HepG2 (cell line): ENCODE results near the gene MT1A. TPM values are rescaled to one million over a fixed set of nuclear protein-coding genes. Genes with fewer than 3 reads are reported as not detected.

ENCODE experiments used
- AHDC1 ChIP-seq: sonication (generic); formaldehyde crosslinking; IDR thresholded peaks from 2 replicates; pipeline ENCODE4 v1.5.1; 2020; ENCODE audit warnings: mild to moderate bottlenecking, missing genetic modification reagents, borderline replicate concordance
- E2F5 ChIP-seq: sonication (generic); formaldehyde crosslinking; conservative IDR thresholded peaks from 2 replicates; pipeline ENCODE4 v1.4.0; 2020; ENCODE audit warnings: missing genetic modification reagents
- FOXA3 ChIP-seq: IDR thresholded peaks from 2 replicates; pipeline ENCODE4 v1.6.1; 2016; ENCODE audit warnings: missing genetic modification reagents, missing compliant biosample characterization
- FOXK2 ChIP-seq: fragments of 450-650 bp; IDR thresholded peaks from 2 replicates; pipeline ENCODE4 v1.6.1; 2016
- LBX2 ChIP-seq: sonication (generic); formaldehyde crosslinking; IDR thresholded peaks from 2 replicates; pipeline ENCODE4 v1.5.0; 2020; ENCODE audit warnings: missing genetic modification reagents, mild to moderate bottlenecking, borderline replicate concordance
- MED1 ChIP-seq: sonication (generic); formaldehyde crosslinking; IDR thresholded peaks from 2 replicates; pipeline ENCODE4 v1.4.0; 2020; ENCODE audit warnings: missing genetic modification reagents
- MEIS1 ChIP-seq: sonication (generic); formaldehyde crosslinking; IDR thresholded peaks from 2 replicates; pipeline ENCODE4 v1.9.0; 2021; ENCODE audit warnings: mild to moderate bottlenecking, missing genetic modification reagents, moderate library complexity, borderline replicate concordance
- POLR2AphosphoS5 ChIP-seq: IDR thresholded peaks from 2 replicates; pipeline ENCODE4 v1.6.1; 2012; ENCODE audit warnings: low read depth, low read length
- RERE ChIP-seq: IDR thresholded peaks from 2 replicates; pipeline ENCODE4 v1.6.1; 2016; ENCODE audit warnings: low read depth, missing genetic modification reagents, missing compliant biosample characterization
- SIN3B ChIP-seq: fragments of 150-350 bp; IDR thresholded peaks from 2 replicates; pipeline ENCODE4 v1.6.1; 2014; ENCODE audit warnings: low read length
- SUZ12 ChIP-seq: fragments of 150-350 bp; IDR thresholded peaks from 2 replicates; pipeline ENCODE4 v1.6.1; 2014; ENCODE audit warnings: low read depth, low read length
- ZBTB7A ChIP-seq: sonication (generic); formaldehyde crosslinking; IDR thresholded peaks from 2 replicates; pipeline ENCODE4 v1.8.0; 2022; ENCODE audit warnings: mild to moderate bottlenecking, missing genetic modification reagents
- ZKSCAN8 ChIP-seq: IDR thresholded peaks from 2 replicates; pipeline ENCODE4 v1.6.1; 2016; ENCODE audit warnings: borderline replicate concordance, missing genetic modification reagents, missing compliant biosample characterization
- ZNF264 ChIP-seq: sonication (generic); formaldehyde crosslinking; IDR thresholded peaks from 2 replicates; pipeline ENCODE4 v1.4.0; 2020; ENCODE audit warnings: missing genetic modification reagents
- ZNF740 ChIP-seq: sonication (generic); formaldehyde crosslinking; IDR thresholded peaks from 2 replicates; pipeline ENCODE4 v1.4.0; 2020; ENCODE audit warnings: missing genetic modification reagents
- polyA plus RNA-seq, 8 experiments: library from polyadenylated mRNA; depleted of rRNA in 3 of 8; stranded (reverse) in 7 of 8; unstranded in 1 of 8; fragments of >200 nt; fragmentation: Illumina TruSeq in 4 of 8; extraction: Trizol in 4 of 8; gene quantifications; 2 replicates each; pipeline versions ENCODE4 v1.2.1 to v1.2.3, GENCODE V29; 2011 to 2016; ENCODE audit warnings: low read depth in 4 of 8, missing spikeins in 1 of 8, mixed read lengths in 1 of 8; ENCODE audit not compliant: insufficient read depth in 1 of 8
- total RNA-seq, 5 experiments: library from RNA; depleted of rRNA; stranded (reverse); fragments of >200 nt; fragmentation: Illumina TruSeq; extraction: Trizol; gene quantifications; 2 replicates each; pipeline ENCODE4 v1.2.3, GENCODE V29; 2016; ENCODE audit warnings: low read depth in 1 of 5

The MT1A gene
- total and polyA plus RNA-seq, 2 of the 13 experiments (the other 11 are each of a cell fraction or from before 2014, with no cell fraction given): 8.3 to 10.4 TPM

GRCh38 chr16:56608043-56608875 lies 30.2 kb upstream of the MT1A start, which contains the start of gene MT2A (continued):
- TF ChIP-seq AHDC1 (CRISPR knock-in tag): peak; percentile 48; the same call in 1 of the 2 replicates
- TF ChIP-seq SUZ12: no peak
- 0 out of 2 replicates have a peak, but pooled peaks have one; percentile 25 for TF ChIP-seq SIN3B
- peak; percentile 24; the same call in 1 of the 2 replicates for TF ChIP-seq ZNF264 (CRISPR knock-in tag)
- peak; percentile 72 for TF ChIP-seq FOXK2
- TF ChIP-seq MED1 (CRISPR knock-in tag): peak; percentile 92
- peak; percentile 37 for TF ChIP-seq LBX2 (CRISPR knock-in tag)
- peak; percentile 79 for TF ChIP-seq ZNF740 (CRISPR knock-in tag)
- peak; percentile 52; the same call in 1 of the 2 replicates for TF ChIP-seq E2F5 (CRISPR knock-in tag)
- TF ChIP-seq FOXA3 (CRISPR knock-in tag): peak; percentile 62
- TF ChIP-seq ZKSCAN8 (CRISPR knock-in tag): peak; percentile 77; the same call in 1 of the 2 replicates
- peak; percentile 73 for TF ChIP-seq POLR2AphosphoS5
- no peak for TF ChIP-seq MEIS1
- TF ChIP-seq RERE (CRISPR knock-in tag): no peak
- peak; percentile 61 for TF ChIP-seq ZBTB7A (CRISPR knock-in tag)
